ENCODE data around the gene CAMTA1. TPM values are rescaled to one million over a fixed set of nuclear protein-coding genes. Genes with fewer than 3 reads are reported as not detected.
A peak's percentile ranks its signal among the peaks of the same experiment; 100 is the strongest.
"Not testable (repeated sequence)": the region's sequence is repeated elsewhere in the genome, so short reads cannot be mapped to it uniquely, and the experiment has no call there.

The CAMTA1 gene
- polyA plus RNA-seq, 12 donors: 24.2 to 51.1 (median 44.7) TPM; not detected in 1

- DNase-seq: peak; percentile 94
These were observed 998.7 kb downstream of the CAMTA1 start, which contains the start of gene PER3 for GRCh38 chr1:7783826-7784491. TSS of gene PER3 (plus strand) at chr1:7784291. CDS start at chr1:7784878, 587 bp downstream.

GRCh38 chr1:7784492-7785071 lies 999.3 kb downstream of the CAMTA1 start:
- peak; percentile 16 for DNase-seq

- no peak for DNase-seq
These were observed 999.9 kb downstream of the CAMTA1 start for GRCh38 chr1:7785108-7785507.

DNA sequence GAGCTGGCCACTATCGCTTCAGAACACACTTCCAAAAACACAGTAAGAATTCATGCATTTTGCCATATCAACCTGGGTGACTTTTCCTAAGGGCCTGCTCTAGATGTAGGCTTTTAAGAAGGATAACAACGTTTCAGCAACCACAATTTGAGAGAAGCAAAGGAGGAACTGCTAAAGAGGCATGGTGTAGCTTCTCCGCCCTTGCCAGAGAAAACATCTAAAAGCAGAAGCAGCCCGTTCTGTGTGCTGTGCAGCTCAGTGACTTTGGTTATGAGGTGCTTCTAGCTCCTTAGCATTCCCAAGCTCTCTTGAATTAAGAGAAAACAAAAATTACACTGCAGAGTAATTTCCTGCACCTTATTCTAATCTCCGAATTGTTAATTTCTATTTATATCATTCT lies 1001.5 kb downstream of the CAMTA1 start:
- no peak for DNase-seq

GRCh38 chr1:7789828-7790227 lies 1004.6 kb downstream of the CAMTA1 start:
- no peak for DNase-seq

DNA sequence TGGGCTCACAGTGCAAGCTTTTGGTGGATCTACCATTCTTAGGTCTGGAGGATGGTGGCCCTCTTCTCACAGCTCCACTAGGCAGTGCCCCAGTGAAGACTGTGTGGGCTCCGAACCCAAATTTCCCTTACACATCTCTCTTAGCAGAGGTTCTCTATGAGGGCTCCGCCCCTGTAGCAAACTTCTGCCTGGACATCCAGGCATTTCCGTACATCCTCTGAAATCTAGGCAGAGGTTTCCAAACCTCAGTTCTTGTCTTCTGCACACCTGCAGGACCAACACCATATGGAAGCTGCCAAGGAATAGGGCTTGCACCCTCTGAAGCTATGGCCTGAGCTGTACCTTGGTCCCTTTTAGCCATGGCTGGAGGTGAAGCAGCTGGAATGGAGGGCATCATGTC lies 1005.8 kb downstream of the CAMTA1 start:
- not testable (repeated sequence) for DNase-seq

- no peak for DNase-seq
These were observed 1010.2 kb downstream of the CAMTA1 start for GRCh38 chr1:7795406-7795805.

- DNase-seq: no peak
These were observed 1020.2 kb downstream of the CAMTA1 start for GRCh38 chr1:7805460-7805859.

DNA sequence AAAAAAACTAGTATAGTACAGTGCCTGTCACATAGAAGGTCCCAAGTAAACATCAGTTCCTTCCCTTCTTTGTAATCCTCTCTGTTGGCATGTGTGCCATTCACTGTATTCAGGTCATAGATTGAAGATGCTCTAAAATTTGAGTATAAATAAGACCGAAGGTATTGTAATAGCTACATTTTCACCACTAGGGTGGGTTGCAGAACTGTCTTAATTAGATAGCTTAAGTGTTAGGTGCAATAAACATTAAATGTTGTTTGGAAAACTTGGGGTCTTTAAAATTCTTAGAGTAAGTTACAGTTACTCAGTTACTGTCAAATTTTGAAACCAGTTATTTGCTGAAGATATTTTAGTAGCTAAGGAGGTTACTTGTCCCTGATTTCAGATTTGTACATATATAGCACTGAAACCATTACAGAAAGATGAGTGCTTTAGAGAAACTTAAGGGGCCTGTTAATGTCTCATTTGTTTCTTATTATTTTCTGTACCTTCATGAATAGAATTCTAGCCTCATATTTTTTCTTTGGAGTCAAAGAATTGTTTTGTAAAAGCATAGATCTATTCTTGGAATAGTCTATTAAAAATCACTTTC lies 1023.1 kb downstream of the CAMTA1 start:
- no peak for DNase-seq

DNA sequence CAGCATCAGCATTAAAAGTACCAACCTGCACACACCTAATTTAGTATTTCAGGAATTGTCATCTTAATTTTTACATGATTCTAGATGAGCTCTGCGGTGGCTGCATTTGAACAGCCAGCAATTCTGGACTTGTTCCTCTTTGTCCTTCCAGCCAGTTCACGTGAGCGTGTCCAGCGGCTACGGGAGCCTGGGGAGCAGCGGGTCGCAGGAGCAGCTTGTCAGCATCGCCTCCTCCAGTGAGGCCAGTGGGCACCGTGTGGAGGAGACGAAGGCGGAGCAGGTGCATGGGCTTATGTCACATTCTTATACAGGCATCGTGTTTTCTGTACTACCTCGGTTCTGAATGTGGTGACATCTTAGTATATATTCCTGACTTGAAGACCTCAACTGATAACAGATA lies 1024.5 kb downstream of the CAMTA1 start:
- no peak for DNase-seq

DNA sequence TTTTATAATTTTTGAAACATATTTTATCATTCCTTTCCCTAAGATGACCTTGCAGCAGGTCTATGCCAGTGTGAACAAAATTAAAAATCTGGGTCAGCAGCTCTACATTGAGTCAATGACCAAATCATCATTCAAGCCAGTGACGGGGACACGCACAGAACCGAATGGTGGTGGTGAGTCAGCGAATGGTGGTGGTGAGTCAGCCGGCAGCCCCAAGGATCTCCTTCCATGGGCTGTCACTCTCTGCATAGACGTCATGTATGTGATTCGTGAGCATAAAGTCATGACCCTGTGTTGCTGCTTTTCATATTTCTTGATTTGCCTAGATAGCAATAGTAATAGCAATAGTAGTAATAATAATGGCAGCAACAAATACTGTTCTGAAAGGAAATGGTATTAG lies 1025.1 kb downstream of the CAMTA1 start:
- DNase-seq: no peak

GRCh38 chr1:7811476-7811875 lies 1026.2 kb downstream of the CAMTA1 start:
- no peak for DNase-seq

GRCh38 chr1:7813677-7814373 lies 1028.6 kb downstream of the CAMTA1 start:
- DNase-seq: no peak

Other genes starting within 250 kb of the CAMTA1 start
- gene NOL9, start 230.9 kb upstream of the CAMTA1 start, polyA plus RNA-seq (ENCODE audit: insufficient read length in 12 of 12): 10 to 100 TPM in 11 of 12 donors, not detected in 1; 11.6 to 26.6 (median 17.1) TPM
- 1 to 10 TPM in 10 of 12 donors, not detected in 2; 3.3 to 7.0 (median 6.2) TPM for gene TAS1R1, start 230.1 kb upstream of the CAMTA1 start, polyA plus RNA-seq (ENCODE audit: insufficient read length in 12 of 12)
- gene ZBTB48, start 205.5 kb upstream of the CAMTA1 start, polyA plus RNA-seq (ENCODE audit: insufficient read length in 12 of 12): 10 to 100 TPM in 11 of 12 donors, not detected in 1; 12.0 to 31.4 (median 18.5) TPM
- 10 to 100 TPM in 11 of 12 donors, not detected in 1; 15.8 to 55.5 (median 32.1) TPM for gene KLHL21, start 182.6 kb upstream of the CAMTA1 start, polyA plus RNA-seq (ENCODE audit: insufficient read length in 12 of 12)
- 10 to 100 TPM in 11 of 12 donors, not detected in 1; 15.1 to 34.6 (median 18.7) TPM for gene PHF13, start 171.7 kb upstream of the CAMTA1 start, polyA plus RNA-seq (ENCODE audit: insufficient read length in 12 of 12)
- 10 to 100 TPM in 11 of 12 donors, not detected in 1; 14.1 to 20.4 (median 16.0) TPM for gene THAP3, start 160.6 kb upstream of the CAMTA1 start, polyA plus RNA-seq (ENCODE audit: insufficient read length in 12 of 12)
- 10 to 100 TPM in 11 of 12 donors, not detected in 1; 26.9 to 43.3 (median 35.7) TPM for gene DNAJC11, start 83.6 kb upstream of the CAMTA1 start, polyA plus RNA-seq (ENCODE audit: insufficient read length in 12 of 12)

All from muscle of arm (tissue), 12 donors.